Measurements from ENCODE around the gene SAMD9L.

Gene SAMD9L

DNA sequence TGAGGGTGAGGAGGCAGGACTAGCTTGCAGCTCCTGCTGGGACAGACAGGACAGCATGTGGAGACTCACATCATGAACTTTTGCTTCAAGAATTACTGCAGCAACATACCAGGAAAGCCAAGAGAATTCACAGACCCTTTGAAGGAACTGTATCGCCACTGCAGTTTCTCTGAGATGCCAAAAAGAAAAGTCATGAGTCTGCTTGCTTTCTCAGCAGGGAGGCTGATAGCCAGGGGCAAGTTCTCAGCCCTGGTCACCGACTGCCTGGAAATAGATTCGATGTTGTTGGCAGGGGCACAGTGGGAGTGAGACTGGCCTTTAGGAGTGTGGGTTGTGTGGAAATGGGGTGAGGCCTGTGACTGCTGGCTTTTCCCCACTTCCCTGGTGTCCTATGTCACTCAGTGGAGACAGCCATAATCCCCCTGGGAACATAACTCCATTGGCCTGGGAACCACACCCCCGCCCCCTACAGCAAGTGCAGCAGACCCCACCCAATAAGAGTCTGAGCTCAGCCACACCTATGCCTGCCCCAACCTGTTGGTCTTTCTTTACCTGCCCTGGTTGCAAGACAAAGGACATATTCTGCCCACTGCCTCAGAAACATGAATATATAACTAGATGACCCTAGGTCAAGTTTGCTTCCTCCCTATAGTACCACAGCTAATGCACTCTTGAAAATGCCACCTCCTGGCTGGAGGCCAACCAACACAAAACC is 28.8 kb downstream of the SAMD9L start:
- POLR2A ChIA-PET (ENCODE audit: low non-redundant PET): no interaction called here
- no peak for DNase-seq (ENCODE audit: low spot score)
- TF ChIP-seq, protein P1, sequence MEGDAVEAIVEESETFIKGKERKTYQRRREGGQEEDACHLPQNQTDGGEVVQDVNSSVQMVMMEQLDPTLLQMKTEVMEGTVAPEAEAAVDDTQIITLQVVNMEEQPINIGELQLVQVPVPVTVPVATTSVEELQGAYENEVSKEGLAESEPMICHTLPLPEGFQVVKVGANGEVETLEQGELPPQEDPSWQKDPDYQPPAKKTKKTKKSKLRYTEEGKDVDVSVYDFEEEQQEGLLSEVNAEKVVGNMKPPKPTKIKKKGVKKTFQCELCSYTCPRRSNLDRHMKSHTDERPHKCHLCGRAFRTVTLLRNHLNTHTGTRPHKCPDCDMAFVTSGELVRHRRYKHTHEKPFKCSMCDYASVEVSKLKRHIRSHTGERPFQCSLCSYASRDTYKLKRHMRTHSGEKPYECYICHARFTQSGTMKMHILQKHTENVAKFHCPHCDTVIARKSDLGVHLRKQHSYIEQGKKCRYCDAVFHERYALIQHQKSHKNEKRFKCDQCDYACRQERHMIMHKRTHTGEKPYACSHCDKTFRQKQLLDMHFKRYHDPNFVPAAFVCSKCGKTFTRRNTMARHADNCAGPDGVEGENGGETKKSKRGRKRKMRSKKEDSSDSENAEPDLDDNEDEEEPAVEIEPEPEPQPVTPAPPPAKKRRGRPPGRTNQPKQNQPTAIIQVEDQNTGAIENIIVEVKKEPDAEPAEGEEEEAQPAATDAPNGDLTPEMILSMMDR (conservative IDR thresholded peaks at IDR 0.05; ENCODE audit: low read depth): no peak
- CTCF ChIA-PET: interaction anchor here (0.7 kb wide), 2 partner anchors 27 to 122 kb away, joined by 4 read pairs; no protein-coding TSS in a partner anchor
- H3K27ac ChIP-seq: peak overlapping the region; percentile 17

DNA sequence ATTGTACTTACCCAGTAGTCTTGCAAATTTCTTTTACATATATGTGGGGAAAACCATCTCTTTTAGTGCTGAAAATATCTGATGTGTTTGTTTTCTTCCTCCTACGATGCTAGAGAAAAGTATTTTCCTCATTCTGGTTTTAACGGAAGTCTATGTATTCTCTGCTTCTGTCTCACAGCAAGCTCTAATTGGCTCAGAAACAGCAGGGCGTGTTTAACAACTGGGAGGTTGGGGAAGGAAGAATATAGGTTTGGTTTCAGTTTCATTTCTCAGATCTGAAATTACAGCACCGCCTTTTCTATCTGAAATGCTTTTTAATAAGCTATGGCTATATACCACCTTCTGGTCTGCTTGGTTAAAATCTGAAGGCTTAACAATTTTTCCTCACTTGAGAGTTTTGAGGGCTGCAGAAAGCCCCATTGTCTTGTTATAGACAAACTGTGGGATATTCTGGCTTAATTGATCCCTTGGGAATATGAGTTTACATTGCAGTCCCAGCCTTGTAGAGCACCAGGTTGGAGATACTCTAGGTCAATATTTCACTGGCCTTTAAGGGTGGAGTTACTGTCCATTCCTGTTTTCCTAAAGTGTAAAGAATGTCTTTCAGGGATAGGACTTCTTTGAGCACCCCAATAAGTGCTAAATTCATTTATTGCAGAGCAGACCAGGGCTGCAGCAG is 30.2 kb downstream of the SAMD9L start, which contains the start of gene SAMD9:
SAMD9 (minus strand) TSS at position 128 of the 679 bp plus-strand sequence. CDS start 11,882 bp downstream, outside the sequence.
- CTCF ChIA-PET: no interaction called here
- POLR2A ChIA-PET (ENCODE audit: low non-redundant PET): no interaction called here
- TF ChIP-seq, protein P1 (conservative IDR thresholded peaks at IDR 0.05; ENCODE audit: low read depth): no peak
- no peak within 1 kb of the TSS for H3K27ac ChIP-seq
- peak; percentile 88 for DNase-seq (ENCODE audit: low spot score)

DNA sequence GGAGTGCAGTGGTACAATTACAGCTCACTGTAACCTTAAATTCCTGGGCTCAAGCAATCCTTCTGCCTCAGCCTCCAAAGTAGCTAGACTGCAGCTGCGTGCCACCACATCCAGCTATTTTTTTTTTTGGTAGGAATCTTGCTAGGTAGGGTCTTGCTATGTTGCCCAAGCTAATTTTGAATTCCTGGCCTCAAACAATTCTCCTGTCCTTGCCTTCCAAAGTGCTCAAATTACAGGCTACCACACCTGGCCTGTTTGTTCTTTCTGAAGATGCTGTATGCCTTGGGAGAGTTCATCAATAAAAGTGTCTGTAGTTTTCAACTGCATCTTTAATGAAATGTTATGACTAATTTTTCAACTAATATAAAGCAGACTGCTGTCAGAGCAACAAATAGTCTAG is 30.9 kb downstream of the SAMD9L start:
- TF ChIP-seq, protein P1 (conservative IDR thresholded peaks at IDR 0.05; ENCODE audit: low read depth): no peak
- CTCF ChIA-PET: no interaction called here
- no peak for DNase-seq (ENCODE audit: low spot score)
- POLR2A ChIA-PET (ENCODE audit: low non-redundant PET): no interaction called here
- H3K27ac ChIP-seq: no peak overlapping the region

DNA sequence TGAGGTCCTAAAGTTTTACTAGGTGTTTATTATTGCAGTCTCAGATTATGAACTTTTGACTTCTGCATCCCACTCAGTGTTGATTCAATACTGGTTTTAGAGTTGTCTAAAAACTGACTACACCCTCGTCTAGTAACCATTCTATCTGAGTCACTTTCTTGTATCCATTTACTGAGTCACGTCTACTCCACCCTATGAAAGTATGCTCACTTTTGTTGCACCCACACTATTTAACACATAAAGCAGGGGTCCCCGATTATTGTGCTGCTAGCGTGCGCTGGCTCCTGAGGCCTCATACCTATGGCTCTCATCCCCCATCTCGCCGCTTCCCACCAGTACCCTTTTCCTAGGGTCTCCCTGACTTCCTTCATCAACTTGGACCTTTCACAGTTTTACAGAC is 32.4 kb downstream of the SAMD9L start:
- ChIA-PET CTCF (no interaction called here), POLR2A (ENCODE audit: low non-redundant PET) (no interaction called here)
- H3K27ac ChIP-seq: peak overlapping the region; percentile 59; the same call in 1 of the 2 replicates
- TF ChIP-seq, protein P1 (conservative IDR thresholded peaks at IDR 0.05; ENCODE audit: low read depth): no peak
- DNase-seq (ENCODE audit: low spot score): peak; percentile 87

DNA sequence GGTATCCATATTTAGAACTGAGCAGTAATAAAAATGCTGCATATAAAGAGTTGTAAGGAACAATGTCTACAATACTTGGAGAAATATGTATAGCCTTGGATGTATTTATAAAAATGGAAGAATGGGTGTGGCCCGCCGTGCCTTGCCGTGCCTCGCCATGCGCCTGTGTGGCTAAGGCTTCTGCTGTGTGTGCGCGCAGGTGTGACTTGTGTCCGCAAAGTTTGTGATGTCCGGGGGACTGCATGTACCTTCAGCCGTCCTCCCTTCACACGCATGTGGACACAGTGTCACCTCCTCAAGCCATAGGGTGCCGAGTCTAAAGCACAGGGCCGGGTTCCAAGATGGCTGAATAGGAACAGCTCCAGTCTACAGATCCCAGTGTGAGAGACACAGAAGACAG is 40.2 kb downstream of the SAMD9L start:
- DNase-seq (ENCODE audit: low spot score): no peak
- ChIA-PET POLR2A (ENCODE audit: low non-redundant PET) (no interaction called here), CTCF (no interaction called here)
- H3K27ac ChIP-seq: no peak overlapping the region
- TF ChIP-seq, protein P1 (conservative IDR thresholded peaks at IDR 0.05; ENCODE audit: low read depth): no peak

DNA sequence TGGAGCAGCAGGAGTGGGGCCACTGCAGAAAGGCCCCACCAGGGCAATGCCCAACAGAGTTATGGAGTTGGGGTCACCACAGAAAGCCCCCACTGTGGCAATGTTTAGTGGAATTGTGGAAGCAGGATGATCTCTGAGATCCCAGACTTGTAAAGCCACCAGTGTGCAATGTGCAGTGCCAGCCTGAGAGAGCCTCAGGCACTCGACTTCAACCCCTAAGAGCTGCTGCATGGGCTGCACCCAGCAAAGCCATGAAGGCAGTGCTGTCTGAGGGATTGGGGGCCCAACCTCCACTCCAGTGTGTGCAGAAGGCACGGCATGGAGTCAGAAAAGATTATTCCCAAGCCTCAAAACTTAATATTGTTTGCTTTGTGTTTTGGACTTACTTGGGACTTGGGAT is 50.8 kb downstream of the SAMD9L start:
- ChIA-PET CTCF (no interaction called here), POLR2A (ENCODE audit: low non-redundant PET) (no interaction called here)
- TF ChIP-seq, protein P1 (conservative IDR thresholded peaks at IDR 0.05; ENCODE audit: low read depth): no peak
- no peak for DNase-seq (ENCODE audit: low spot score)
- H3K27ac ChIP-seq: no peak overlapping the region

All from RWPE1 (cell line).